Lower lobe of right lung (tissue), 2 donors: Measurements from ENCODE around the gene AOPEP. TPM values are rescaled to one million over a fixed set of nuclear protein-coding genes. Genes with fewer than 3 reads are reported as not detected.

ENCODE experiments used
- ATAC-seq, 2 donors: fragments of 200-7000 bp; cut with Tn5 transposase; one replicate each; pipeline ENCODE4 v1.9.1; 2020 to 2022; ENCODE audit warnings: mild to moderate bottlenecking in 2 of 2, moderate library complexity in 2 of 2
- DNase-seq: peaks from one replicate; pipeline ENCODE4 v3.0.0-alpha.2; 2020
- H3K27ac ChIP-seq: fragments of 200-600 bp; one replicate; pipeline ENCODE4 v1.8.0; 2022
- H3K27me3 ChIP-seq: fragments of 200-600 bp; one replicate; pipeline ENCODE4 v1.8.0; 2022; ENCODE audit warnings: low read depth
- H3K36me3 ChIP-seq: fragments of 200-600 bp; one replicate; pipeline ENCODE4 v1.8.0; 2022; ENCODE audit warnings: mild to moderate bottlenecking
- H3K4me1 ChIP-seq: fragments of 200-600 bp; one replicate; pipeline ENCODE4 v1.8.0; 2022
- H3K4me3 ChIP-seq: fragments of 200-600 bp; one replicate; pipeline ENCODE4 v1.8.0; 2022; ENCODE audit warnings: mild to moderate bottlenecking
- H3K9me3 ChIP-seq: fragments of 200-600 bp; one replicate; pipeline ENCODE4 v1.8.0; 2022
- intact Hi-C: fragments of 100-400 bp; cut with DNase I; formaldehyde crosslinking; loops from one replicate; pipeline ENCODE4 v1.11.0; 2022
- total RNA-seq: library from RNA; stranded (reverse); fragmentation: NEBNext Ultra II Directional; extraction: Animal tissue kit (Norgen Biotek cat#: 25700); gene quantifications from one replicate; pipeline ENCODE4 v1.2.1, GENCODE V29; 2021
- TF ChIP-seq, protein P1 (sequence below): fragments of 200-600 bp; IDR thresholded peaks from one replicate; pipeline ENCODE4 v1.8.0; 2022; ENCODE audit warnings: antibody characterized with exemption, mild to moderate bottlenecking
- donor health status: DM: no; HTN: yes; CAD: no; lungs with severe emphysema.

Gene AOPEP
- total RNA-seq, 1 donor from 2014 or later = 63.7 TPM

DNA sequence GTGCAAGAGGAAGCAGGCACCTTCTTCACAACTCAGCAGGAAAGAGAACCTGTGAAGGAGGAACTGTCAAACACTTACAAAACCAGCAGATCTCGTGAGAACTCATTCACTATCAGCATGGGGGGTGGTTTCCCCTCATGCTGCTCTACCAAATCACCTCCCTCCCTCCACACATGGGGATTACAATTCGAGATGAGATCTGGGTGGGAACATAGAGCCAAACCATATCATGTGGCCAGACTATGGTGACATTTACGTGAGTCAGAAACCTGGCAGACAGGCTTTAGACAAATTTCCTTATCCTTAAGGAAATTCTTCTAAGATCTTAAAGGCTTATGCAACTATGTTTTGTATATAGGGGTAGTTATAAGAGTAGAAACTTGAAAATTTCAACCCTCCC, 8.7 kb upstream of the AOPEP start:
- Histone ChIP-seq H3K27me3 (no peaks in the 10 kb centered on the region), H3K4me3 (no peak overlapping the region), H3K27ac (no peak overlapping the region), H3K36me3 (no peaks in the 10 kb centered on the region), H3K9me3 (no peaks in the 10 kb centered on the region), H3K4me1 (no peaks in the 10 kb centered on the region)
- intact Hi-C loops = no loop called here
- no peak for DNase-seq
- TF ChIP-seq, protein P1, sequence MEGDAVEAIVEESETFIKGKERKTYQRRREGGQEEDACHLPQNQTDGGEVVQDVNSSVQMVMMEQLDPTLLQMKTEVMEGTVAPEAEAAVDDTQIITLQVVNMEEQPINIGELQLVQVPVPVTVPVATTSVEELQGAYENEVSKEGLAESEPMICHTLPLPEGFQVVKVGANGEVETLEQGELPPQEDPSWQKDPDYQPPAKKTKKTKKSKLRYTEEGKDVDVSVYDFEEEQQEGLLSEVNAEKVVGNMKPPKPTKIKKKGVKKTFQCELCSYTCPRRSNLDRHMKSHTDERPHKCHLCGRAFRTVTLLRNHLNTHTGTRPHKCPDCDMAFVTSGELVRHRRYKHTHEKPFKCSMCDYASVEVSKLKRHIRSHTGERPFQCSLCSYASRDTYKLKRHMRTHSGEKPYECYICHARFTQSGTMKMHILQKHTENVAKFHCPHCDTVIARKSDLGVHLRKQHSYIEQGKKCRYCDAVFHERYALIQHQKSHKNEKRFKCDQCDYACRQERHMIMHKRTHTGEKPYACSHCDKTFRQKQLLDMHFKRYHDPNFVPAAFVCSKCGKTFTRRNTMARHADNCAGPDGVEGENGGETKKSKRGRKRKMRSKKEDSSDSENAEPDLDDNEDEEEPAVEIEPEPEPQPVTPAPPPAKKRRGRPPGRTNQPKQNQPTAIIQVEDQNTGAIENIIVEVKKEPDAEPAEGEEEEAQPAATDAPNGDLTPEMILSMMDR = no peak
- ATAC-seq = no peak

DNA sequence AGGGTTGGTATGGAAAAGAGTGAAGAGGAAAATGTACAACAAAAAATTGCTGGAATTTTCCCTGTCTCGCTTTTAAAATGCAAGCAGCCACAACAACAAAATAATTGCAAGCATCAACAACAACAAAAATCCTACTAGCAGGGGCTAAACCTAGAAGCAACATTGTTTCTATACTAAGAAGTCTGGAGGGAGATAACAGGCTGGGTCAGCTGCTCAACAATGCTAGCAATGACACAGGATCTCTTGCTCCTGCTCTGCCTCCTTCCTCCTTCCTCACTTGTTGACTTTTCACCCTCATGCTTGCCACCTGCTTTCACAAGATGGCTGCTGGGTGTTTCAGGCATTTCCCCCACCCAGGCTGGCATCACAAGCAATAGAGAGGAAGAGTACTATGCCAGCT, 7.6 kb upstream of the AOPEP start:
- TF ChIP-seq, protein P1 = no peak
- Histone ChIP-seq H3K4me3 (no peak overlapping the region), H3K9me3 (no peaks in the 10 kb centered on the region), H3K27ac (no peak overlapping the region), H3K27me3 (no peaks in the 10 kb centered on the region), H3K36me3 (no peaks in the 10 kb centered on the region), H3K4me1 (no peaks in the 10 kb centered on the region)
- ATAC-seq (no peak), DNase-seq (no peak)
- intact Hi-C loops = no loop called here

DNA sequence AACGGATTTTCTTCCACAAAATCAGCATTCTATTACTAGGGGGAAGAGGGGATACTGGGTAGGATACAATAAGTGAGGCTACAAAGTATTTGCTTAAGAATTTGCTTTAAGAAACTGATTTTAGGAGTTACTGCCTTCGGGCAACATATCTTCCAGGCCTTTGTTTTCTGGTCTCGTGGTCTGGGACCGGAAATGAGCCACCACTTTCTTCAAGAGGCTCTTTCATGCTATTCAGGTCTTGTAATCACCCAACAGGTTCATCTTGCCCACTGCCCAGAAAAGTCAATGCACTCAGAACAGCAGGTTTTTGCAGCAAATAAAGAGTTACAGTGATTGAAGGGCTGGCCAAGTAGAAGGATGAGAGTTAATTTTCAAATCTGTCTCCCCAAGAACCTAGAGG, 6.6 kb upstream of the AOPEP start:
- H3K4me3 ChIP-seq = no peak overlapping the region
- H3K4me1 ChIP-seq = no peaks in the 10 kb centered on the region
- no peak for ATAC-seq
- H3K27me3 ChIP-seq = no peaks in the 10 kb centered on the region
- TF ChIP-seq, protein P1 = no peak
- no peak overlapping the region for H3K27ac ChIP-seq
- intact Hi-C loops = no loop called here
- no peaks in the 10 kb centered on the region for H3K9me3 ChIP-seq
- no peak for DNase-seq
- no peaks in the 10 kb centered on the region for H3K36me3 ChIP-seq

DNA sequence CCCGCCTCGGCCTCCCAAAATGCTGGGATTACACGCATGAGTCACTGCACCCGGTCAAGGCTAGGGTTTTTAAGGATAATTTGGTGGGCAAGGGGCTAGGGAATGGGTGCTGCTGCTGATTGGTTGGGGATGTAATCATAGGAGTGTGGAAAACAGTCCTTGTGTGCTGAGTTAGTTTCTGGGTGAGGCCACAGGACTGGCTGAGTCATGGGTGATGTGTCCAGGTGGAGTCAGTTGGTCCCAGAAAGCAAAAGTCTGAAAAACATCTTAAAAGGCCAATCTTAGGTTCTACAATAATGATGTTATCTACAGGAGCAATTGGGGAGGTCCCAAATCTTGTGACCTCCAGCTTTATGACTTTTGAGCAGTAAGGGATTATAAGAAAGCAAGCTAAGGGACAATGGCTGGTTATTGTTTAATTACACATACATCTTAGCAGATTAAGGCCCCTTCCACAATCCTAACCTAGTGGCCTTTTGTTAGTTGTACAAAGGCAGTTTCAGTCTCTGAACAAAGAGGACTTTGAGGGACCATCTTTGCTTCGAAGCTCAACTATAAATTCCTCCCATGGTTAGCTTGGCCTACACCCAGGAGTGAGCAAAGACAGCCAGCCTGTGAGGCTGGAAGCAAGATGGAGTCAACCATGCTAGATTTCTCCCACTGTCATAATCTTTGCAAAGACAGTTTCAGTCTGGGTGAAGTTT, 5.5 kb upstream of the AOPEP start:
- Histone ChIP-seq H3K4me3 (no peak overlapping the region), H3K27ac (no peak overlapping the region), H3K36me3 (no peaks in the 10 kb centered on the region), H3K27me3 (no peaks in the 10 kb centered on the region), H3K4me1 (peaks cover 3% of the 10 kb centered on the region), H3K9me3 (no peaks in the 10 kb centered on the region)
- no peak for ATAC-seq
- TF ChIP-seq, protein P1 = no peak
- DNase-seq = no peak
- intact Hi-C loops = no loop called here

DNA sequence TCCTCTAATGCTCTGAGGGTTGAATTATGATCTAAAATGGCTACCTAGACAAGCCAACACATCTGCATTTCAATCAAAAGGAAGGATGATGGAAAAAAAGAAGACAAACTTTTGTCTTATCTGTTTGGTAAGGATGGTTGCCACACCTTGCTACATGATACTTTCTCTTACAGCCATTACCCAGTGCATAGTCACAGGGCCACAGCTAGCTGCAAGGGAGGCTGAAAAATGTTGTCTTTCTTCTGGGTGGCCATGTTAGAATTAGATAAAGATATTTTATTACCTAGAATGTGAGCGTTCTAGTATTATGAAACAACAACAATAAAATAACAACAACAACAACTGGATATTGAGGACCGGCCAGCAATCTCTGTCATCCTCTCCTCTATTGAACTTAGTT, 4.7 kb upstream of the AOPEP start:
- ATAC-seq (no peak), DNase-seq (no peak)
- intact Hi-C loops = no loop called here
- Histone ChIP-seq H3K9me3 (no peaks in the 10 kb centered on the region), H3K27ac (no peak overlapping the region), H3K4me1 (peaks cover 6% of the 10 kb centered on the region), H3K27me3 (no peaks in the 10 kb centered on the region), H3K4me3 (no peak overlapping the region), H3K36me3 (no peaks in the 10 kb centered on the region)
- TF ChIP-seq, protein P1 = no peak
